Urinary bladder (tissue), 4 donors: ENCODE measurements around the gene LIG1. TPM values are rescaled to one million over a fixed set of nuclear protein-coding genes. Genes with fewer than 3 reads are reported as not detected.
A peak's percentile ranks its signal among the peaks of the same experiment; 100 is the strongest.

Experiments
- DNase-seq: peaks from one replicate; pipeline ENCODE4 v3.0.0-alpha.2; 2015; ENCODE audit errors: extremely low spot score
- H3K27ac ChIP-seq: one replicate; pipeline ENCODE4 v1.5.1; 2013; ENCODE audit warnings: low read depth, mild to moderate bottlenecking, moderate library complexity
- H3K36me3 ChIP-seq: one replicate; pipeline ENCODE4 v1.6.1; 2013; ENCODE audit warnings: mild to moderate bottlenecking, moderate library complexity; ENCODE audit not compliant: insufficient read depth
- H3K4me1 ChIP-seq: one replicate; pipeline ENCODE4 v1.6.1; 2013; ENCODE audit warnings: mild to moderate bottlenecking, moderate library complexity; ENCODE audit not compliant: insufficient read depth
- H3K4me3 ChIP-seq: one replicate; pipeline ENCODE4 v1.5.1; 2013; ENCODE audit warnings: low read depth, low read length
- WGBS: extraction: QIAGEN DNeasy Blood & Tissue Kit; methylation state at CpG from one replicate; pipeline ENCODE4 v1.1.7; 2013; 5-methylcytosine and 5-hydroxymethylcytosine counted together
- polyA plus RNA-seq: library from polyadenylated mRNA; stranded (reverse); fragments of 200-250 nt; gene quantifications from one replicate; pipeline ENCODE4 v1.2.3, GENCODE V29; 2013
- total RNA-seq: library from RNA; depleted of rRNA; stranded (reverse); fragments of >200 nt; gene quantifications from one replicate; pipeline ENCODE4 v1.2.3, GENCODE V29; 2014
- donor health status: healthy with polysubstance abuse.
- donor health status: healthy.

LIG1 gene
- total and polyA plus RNA-seq, 2 donors = 11.4 to 21.6 TPM

DNA sequence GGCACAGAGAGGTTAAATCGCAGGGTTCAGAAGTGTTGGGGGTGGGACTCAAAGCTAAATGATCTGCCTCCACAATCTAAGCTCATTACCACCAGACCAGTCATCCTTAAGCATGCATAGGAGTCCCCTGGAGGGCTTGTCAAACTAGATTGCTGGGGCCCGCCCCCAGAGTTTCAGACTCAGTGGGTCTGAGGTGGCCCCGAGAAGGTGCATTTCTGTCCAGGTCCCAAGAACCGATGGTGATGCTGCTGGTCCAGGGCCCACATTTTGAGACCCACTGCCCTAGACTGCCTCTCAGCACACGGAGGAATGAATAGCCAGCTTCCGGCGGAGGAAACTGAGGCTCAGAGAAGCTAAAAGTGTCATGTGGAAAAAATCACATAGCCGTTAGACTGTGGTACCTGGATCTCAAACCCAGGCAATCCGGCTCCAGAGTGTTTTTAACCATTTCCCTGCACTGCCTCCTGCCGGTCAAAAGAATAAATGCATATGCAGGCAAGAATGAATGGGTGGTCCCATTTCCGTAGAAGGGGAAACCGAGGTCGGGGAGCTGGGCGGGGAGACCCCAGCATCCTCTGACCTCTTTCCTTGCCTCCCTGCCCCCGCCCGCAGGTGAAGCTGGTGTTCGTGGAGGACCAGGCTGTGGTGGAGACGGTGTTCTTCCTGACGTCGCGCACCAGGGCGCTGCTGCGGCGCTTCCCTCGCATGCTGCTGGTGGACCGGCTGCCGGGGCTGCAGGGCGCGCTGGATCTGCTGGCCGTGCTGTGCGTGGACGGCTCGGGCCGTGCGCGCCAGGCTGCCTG, 24.1 kb upstream of the LIG1 start:
- Histone ChIP-seq H3K36me3 (no peaks in the 10 kb centered on the region), H3K4me1 (no peaks in the 10 kb centered on the region), H3K4me3 (no peak overlapping the region), H3K27ac (no peak overlapping the region)
- WGBS = 71% methylated on average over 36 of the region's 36 CpGs
- no peak for DNase-seq

- H3K36me3 ChIP-seq = no peaks in the 10 kb centered on the region
- DNase-seq = no peak
- 78% methylated on average over 7 of the region's 7 CpGs for WGBS
- no peak overlapping the region for H3K4me3 ChIP-seq
- H3K4me1 ChIP-seq = no peaks in the 10 kb centered on the region
- H3K27ac ChIP-seq = no peak overlapping the region
Measured at GRCh38 chr19:48192750-48193149, 22.6 kb upstream of the LIG1 start.

- Histone ChIP-seq H3K4me1 (no peaks in the 10 kb centered on the region), H3K36me3 (no peaks in the 10 kb centered on the region), H3K4me3 (no peak overlapping the region), H3K27ac (no peak overlapping the region)
- 96% methylated on average over 3 of the region's 3 CpGs for WGBS
- DNase-seq = no peak
Measured at GRCh38 chr19:48190885-48191284, 20.7 kb upstream of the LIG1 start.

GRCh38 chr19:48190288-48190884, 20.2 kb upstream of the LIG1 start:
- Histone ChIP-seq H3K36me3 (no peaks in the 10 kb centered on the region), H3K4me3 (no peak overlapping the region), H3K27ac (no peak overlapping the region), H3K4me1 (no peaks in the 10 kb centered on the region)
- no peak for DNase-seq
- WGBS = 75% methylated on average over 13 of the region's 13 CpGs

DNA sequence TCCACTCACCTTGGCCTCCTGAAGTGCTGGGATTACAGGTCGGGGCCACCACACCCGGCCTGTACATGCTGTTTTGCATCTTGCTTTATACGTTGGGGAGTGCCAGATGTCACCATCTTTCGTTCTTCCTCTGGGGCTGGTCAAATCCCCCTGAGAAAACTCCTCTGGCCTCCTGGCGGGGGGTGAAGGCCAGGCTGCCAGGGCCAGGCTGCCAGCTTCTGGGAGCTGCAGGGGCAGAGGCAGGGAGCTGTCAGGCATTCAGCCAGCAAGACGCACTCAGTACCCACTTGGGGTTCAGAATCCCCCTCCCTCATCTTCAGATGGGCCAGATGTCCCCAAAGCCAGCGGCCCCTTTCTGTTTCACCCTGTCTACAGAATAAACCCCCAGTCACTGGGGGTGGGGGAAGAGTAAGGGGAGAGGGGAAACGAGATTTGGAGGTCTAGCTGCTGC, 16.4 kb upstream of the LIG1 start:
- no peaks in the 10 kb centered on the region for H3K4me1 ChIP-seq
- no peak for DNase-seq
- no peaks in the 10 kb centered on the region for H3K36me3 ChIP-seq
- H3K4me3 ChIP-seq = no peak overlapping the region
- no peak overlapping the region for H3K27ac ChIP-seq
- 83% methylated on average over 8 of the region's 8 CpGs for WGBS

GRCh38 chr19:48186015-48186414, 15.9 kb upstream of the LIG1 start:
- H3K4me3 ChIP-seq = no peak overlapping the region
- no peaks in the 10 kb centered on the region for H3K36me3 ChIP-seq
- H3K4me1 ChIP-seq = no peaks in the 10 kb centered on the region
- WGBS = 92% methylated on average over 5 of the region's 5 CpGs
- no peak overlapping the region for H3K27ac ChIP-seq
- no peak for DNase-seq

GRCh38 chr19:48183356-48183755, 13.2 kb upstream of the LIG1 start:
- WGBS = 94% methylated on average over 9 of the region's 9 CpGs
- Histone ChIP-seq H3K36me3 (no peaks in the 10 kb centered on the region), H3K4me1 (no peaks in the 10 kb centered on the region), H3K27ac (no peak overlapping the region), H3K4me3 (no peak overlapping the region)
- DNase-seq = no peak

GRCh38 chr19:48182434-48182833, 12.3 kb upstream of the LIG1 start:
- Histone ChIP-seq H3K4me3 (no peak overlapping the region), H3K27ac (no peak overlapping the region), H3K36me3 (no peaks in the 10 kb centered on the region), H3K4me1 (no peaks in the 10 kb centered on the region)
- no peak for DNase-seq
- 95% methylated on average over 38 of the region's 38 CpGs for WGBS

DNA sequence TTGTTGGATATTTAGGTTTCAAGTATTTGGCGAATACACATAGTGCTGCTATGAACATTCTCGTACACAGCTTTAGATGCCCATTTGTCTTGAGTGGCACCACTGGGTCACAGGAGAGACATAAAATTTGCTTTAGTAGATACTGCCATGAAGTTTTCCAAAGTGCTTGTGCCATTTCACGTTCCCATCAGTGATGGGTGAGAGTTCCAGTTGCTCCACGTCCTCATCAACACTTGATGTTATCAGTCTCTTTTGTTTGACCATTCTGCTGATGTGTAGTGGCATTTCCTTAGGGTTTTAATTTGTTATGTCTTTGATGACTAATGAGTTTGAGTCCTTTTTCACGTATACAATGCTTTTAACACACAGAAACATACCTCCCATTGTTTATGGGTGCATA, 11.4 kb upstream of the LIG1 start:
- DNase-seq = no peak
- no peaks in the 10 kb centered on the region for H3K4me1 ChIP-seq
- WGBS = 94% methylated on average over 5 of the region's 5 CpGs
- no peaks in the 10 kb centered on the region for H3K36me3 ChIP-seq
- H3K4me3 ChIP-seq = no peak overlapping the region
- H3K27ac ChIP-seq = no peak overlapping the region

- H3K4me3 ChIP-seq = no peak overlapping the region
- DNase-seq = no peak
- H3K4me1 ChIP-seq = no peaks in the 10 kb centered on the region
- H3K36me3 ChIP-seq = peaks cover 3% of the 10 kb centered on the region
- H3K27ac ChIP-seq = no peak overlapping the region
- 94% methylated on average over 3 of the region's 3 CpGs for WGBS
Measured at GRCh38 chr19:48176226-48176625, 6.1 kb upstream of the LIG1 start.

DNA sequence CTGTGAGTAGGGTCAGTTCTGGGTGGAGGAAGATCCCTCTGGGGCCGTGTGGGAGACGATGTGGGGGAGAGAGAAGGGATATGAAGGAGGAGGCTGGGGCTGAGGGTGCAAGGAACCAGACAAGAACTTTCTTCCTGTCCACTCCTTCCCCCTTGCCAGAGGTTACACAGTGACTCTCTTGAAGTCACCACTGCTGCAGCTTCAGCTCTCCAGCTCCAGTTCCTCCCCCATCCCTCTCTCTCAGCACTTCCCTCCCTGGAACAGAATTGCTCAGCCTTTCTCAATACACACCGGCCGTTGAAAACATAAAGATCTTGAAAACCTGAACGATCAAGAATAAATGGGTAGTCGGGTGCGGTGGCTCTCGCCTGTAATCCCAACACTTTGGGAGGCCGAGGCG, 5.4 kb upstream of the LIG1 start:
- H3K4me3 ChIP-seq = no peak overlapping the region
- WGBS = 94% methylated on average over 10 of the region's 10 CpGs
- peaks cover 3% of the 10 kb centered on the region for H3K36me3 ChIP-seq

GRCh38 chr19:48174445-48175030, 4.4 kb upstream of the LIG1 start:
- no peak overlapping the region for H3K4me3 ChIP-seq
- peaks cover 3% of the 10 kb centered on the region for H3K36me3 ChIP-seq
- H3K4me1 ChIP-seq = no peaks in the 10 kb centered on the region
- no peak for DNase-seq
- H3K27ac ChIP-seq = no peak overlapping the region
- 93% methylated on average over 6 of the region's 6 CpGs for WGBS

More for the DNA sequence above, 5.4 kb upstream of the LIG1 start:
- no peaks in the 10 kb centered on the region for H3K4me1 ChIP-seq
- no peak for DNase-seq
- no peak overlapping the region for H3K27ac ChIP-seq

DNA sequence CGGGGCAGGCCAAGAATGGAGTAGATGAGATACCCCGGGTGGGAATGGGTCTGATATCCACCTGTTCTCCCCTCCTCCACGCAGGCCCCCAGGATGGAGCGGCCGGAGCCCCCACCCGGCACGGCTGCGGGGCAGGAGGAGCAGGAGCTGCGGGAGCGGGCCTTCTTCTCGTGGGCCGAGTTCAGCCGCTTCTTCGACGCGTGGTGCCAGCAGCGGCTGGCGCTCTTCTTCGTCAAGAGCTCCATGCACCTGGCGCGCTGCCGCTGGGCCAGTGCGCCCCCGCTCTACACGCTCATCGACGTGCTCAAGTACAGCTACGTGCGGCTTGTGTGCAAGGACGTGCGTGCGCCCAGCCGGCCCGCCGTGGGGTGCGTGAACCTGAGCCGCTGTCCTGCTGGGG, 1.6 kb upstream of the LIG1 start:
- no peak for DNase-seq
- 75% methylated on average over 37 of the region's 37 CpGs for WGBS

DNA sequence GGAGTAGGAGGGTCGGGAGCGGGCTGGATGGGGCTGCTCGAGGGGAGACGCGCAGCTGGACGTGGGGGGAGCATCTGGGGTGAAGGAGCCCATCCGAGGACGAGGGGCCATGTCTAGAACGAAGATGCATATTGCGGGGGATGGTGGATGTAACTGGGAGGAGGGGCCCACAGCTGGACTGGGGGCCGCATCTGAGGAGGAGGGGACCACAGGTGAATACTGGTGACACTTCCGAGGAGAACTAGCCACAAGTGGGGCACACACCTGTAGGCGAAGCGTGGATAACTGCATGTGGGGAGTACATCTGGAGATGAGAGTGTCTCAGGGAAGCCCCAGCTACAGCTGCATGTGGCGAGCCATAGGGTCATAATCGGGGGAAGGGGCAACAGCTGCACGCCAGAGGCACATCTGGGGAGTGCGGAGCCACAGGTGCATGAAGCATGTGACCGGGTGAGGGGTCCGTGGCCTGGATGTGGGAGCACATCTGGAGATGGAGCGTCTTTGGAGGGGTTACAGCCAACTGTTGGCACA, 738 bp upstream of the LIG1 start:
- peak overlapping the region; percentile 74 for H3K4me3 ChIP-seq
- DNase-seq = no peak
- H3K27ac ChIP-seq = peak overlapping the region; percentile 4
- H3K36me3 ChIP-seq = peaks cover 3% of the 10 kb centered on the region
- 2% methylated on average over 21 of the region's 21 CpGs for WGBS
- no peaks in the 10 kb centered on the region for H3K4me1 ChIP-seq

More for the DNA sequence above, 1.6 kb upstream of the LIG1 start:
- no peak overlapping the region for H3K27ac ChIP-seq
- H3K4me1 ChIP-seq = no peaks in the 10 kb centered on the region
- H3K4me3 ChIP-seq = no peak overlapping the region
- H3K36me3 ChIP-seq = peaks cover 3% of the 10 kb centered on the region
